Measurements from ENCODE around the gene ZBED2. TPM values are rescaled to one million over a fixed set of nuclear protein-coding genes. Genes with fewer than 3 reads are reported as not detected.
"Not testable (repeated sequence)": the region's sequence is repeated elsewhere in the genome, so short reads cannot be mapped to it uniquely, and the experiment has no call there.

ZBED2 gene
- total RNA-seq, 1 donor from 2014 or later: not detected

DNA sequence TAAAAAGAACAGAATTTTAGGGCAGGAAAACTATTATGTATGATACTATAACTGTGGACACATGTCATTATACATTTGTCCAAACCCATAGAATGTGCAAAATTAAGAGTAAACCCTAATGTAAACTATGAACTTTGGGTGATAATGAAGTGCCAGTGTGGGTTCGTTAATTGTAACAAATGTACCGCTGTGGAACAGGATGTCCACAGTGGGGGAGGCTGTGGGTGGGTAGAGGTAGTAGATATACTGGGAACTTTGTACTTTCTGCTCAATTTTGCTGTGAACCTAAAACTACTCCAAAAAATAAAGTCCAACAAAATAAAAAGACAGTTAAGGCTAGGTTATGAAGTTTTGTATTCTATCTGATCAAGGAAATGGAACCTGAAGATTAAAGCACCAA lies 28.3 kb downstream of the ZBED2 start:
- TF ChIP-seq, protein P1, sequence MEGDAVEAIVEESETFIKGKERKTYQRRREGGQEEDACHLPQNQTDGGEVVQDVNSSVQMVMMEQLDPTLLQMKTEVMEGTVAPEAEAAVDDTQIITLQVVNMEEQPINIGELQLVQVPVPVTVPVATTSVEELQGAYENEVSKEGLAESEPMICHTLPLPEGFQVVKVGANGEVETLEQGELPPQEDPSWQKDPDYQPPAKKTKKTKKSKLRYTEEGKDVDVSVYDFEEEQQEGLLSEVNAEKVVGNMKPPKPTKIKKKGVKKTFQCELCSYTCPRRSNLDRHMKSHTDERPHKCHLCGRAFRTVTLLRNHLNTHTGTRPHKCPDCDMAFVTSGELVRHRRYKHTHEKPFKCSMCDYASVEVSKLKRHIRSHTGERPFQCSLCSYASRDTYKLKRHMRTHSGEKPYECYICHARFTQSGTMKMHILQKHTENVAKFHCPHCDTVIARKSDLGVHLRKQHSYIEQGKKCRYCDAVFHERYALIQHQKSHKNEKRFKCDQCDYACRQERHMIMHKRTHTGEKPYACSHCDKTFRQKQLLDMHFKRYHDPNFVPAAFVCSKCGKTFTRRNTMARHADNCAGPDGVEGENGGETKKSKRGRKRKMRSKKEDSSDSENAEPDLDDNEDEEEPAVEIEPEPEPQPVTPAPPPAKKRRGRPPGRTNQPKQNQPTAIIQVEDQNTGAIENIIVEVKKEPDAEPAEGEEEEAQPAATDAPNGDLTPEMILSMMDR (IDR thresholded peaks at IDR 0.05; ENCODE audit: unreplicated experiment): no peak
- Mint-ChIP-seq H3K9me3 (ENCODE audit: unreplicated experiment) (no peaks in the 10 kb centered on the region), H3K27ac (ENCODE audit: unreplicated experiment) (no peak overlapping the region), H3K27me3 (ENCODE audit: unreplicated experiment) (no peaks in the 10 kb centered on the region), H3K36me3 (ENCODE audit: low read depth, unreplicated experiment) (no peaks in the 10 kb centered on the region), H3K4me1 (ENCODE audit: unreplicated experiment) (no peaks in the 10 kb centered on the region), H3K4me3 (ENCODE audit: unreplicated experiment) (no peak overlapping the region)
- no peak for DNase-seq (ENCODE audit: low spot score)

DNA sequence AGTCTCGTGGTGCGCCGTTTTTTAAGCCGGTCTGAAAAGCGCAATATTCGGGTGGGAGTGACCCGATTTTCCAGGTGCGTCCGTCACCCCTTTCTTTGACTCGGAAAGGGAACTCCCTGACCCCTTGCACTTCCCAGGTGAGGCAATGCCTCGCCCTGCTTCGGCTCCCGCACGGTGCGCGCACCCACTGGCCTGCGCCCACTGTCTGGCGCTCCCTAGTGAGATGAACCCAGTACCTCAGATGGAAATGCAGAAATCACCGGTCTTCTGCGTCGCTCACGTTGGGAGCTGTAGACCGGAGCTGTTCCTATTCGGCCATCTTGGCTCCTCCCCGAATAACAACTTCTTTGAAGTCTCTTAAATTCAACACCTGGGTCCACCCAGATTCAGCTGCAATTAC lies 33.2 kb downstream of the ZBED2 start:
- not testable (repeated sequence) for H3K9me3 Mint-ChIP-seq (ENCODE audit: unreplicated experiment); H3K4me3 Mint-ChIP-seq (ENCODE audit: unreplicated experiment); H3K36me3 Mint-ChIP-seq (ENCODE audit: low read depth, unreplicated experiment); DNase-seq (ENCODE audit: low spot score); H3K4me1 Mint-ChIP-seq (ENCODE audit: unreplicated experiment); H3K27ac Mint-ChIP-seq (ENCODE audit: unreplicated experiment); H3K27me3 Mint-ChIP-seq (ENCODE audit: unreplicated experiment)

DNA sequence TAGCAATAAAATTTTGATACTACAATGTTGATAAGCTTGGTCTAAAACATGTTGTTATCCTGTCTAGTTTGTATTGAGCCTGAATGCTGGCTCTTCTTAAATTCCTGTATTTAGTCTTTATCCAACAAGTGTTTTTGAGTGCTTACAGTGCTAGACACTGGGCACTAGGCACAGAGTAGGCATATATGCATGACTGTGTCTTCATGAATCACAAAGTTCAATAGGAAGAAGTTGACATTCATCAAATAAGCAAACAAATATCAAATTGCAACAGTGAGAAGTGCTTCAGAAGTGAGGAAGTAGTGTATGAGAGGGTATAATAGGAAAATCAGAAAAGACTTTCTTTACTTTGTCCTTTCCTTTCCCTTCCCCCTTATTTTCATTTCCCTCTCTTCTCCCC lies 46.4 kb downstream of the ZBED2 start:
- H3K9me3 Mint-ChIP-seq (ENCODE audit: unreplicated experiment): no peaks in the 10 kb centered on the region
- H3K4me1 Mint-ChIP-seq (ENCODE audit: unreplicated experiment): peaks cover 4% of the 10 kb centered on the region
- no peak for DNase-seq (ENCODE audit: low spot score)
- H3K4me3 Mint-ChIP-seq (ENCODE audit: unreplicated experiment): no peak overlapping the region
- H3K36me3 Mint-ChIP-seq (ENCODE audit: low read depth, unreplicated experiment): no peaks in the 10 kb centered on the region
- no peaks in the 10 kb centered on the region for H3K27me3 Mint-ChIP-seq (ENCODE audit: unreplicated experiment)
- H3K27ac Mint-ChIP-seq (ENCODE audit: unreplicated experiment): no peak overlapping the region
- TF ChIP-seq, protein P1 (IDR thresholded peaks at IDR 0.05; ENCODE audit: unreplicated experiment): no peak

DNA sequence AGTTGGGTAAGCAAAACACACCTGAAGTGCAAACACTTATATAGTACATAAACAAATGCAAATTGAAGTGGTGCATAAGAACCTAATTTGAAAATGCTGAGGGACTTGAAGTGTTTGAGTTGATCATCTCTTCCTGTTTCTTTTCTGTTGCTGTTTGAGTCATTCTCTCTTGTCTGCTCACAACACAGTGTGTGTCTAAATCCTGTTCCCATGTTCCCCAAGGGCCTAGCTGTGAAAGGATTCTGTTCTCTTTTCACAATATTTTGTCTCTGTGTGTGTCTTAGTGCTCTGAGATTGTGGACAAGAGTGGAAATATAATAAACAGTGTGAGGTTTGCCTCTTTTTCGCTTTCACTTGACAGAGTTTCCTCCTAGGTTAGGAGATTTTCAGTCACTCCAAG lies 47.1 kb downstream of the ZBED2 start:
- DNase-seq (ENCODE audit: low spot score): no peak
- Mint-ChIP-seq H3K27me3 (ENCODE audit: unreplicated experiment) (no peaks in the 10 kb centered on the region), H3K36me3 (ENCODE audit: low read depth, unreplicated experiment) (no peaks in the 10 kb centered on the region), H3K27ac (ENCODE audit: unreplicated experiment) (no peak overlapping the region), H3K4me3 (ENCODE audit: unreplicated experiment) (no peak overlapping the region), H3K4me1 (ENCODE audit: unreplicated experiment) (peaks cover 4% of the 10 kb centered on the region), H3K9me3 (ENCODE audit: unreplicated experiment) (no peaks in the 10 kb centered on the region)
- TF ChIP-seq, protein P1 (IDR thresholded peaks at IDR 0.05; ENCODE audit: unreplicated experiment): no peak

DNA sequence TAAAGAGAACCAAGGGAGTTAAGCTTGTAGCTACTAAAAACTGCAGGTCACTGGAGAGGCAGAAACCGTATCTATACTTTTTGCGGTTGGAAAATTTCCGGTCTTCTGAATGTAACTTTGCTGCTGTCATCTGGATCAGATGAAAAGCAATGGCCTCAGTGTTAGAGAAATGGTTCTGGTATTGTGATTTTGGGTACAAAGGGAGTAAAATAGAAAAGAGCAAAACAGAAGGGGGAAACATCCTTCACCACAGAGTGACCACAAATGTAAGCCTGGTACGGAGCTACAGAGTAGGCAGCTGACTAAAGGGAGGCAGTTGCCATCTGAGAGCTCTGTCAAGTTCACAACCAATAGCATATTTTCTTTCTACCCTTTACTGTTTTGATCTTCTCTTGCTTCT lies 47.5 kb downstream of the ZBED2 start:
- Mint-ChIP-seq H3K9me3 (ENCODE audit: unreplicated experiment) (no peaks in the 10 kb centered on the region), H3K27me3 (ENCODE audit: unreplicated experiment) (no peaks in the 10 kb centered on the region), H3K27ac (ENCODE audit: unreplicated experiment) (no peak overlapping the region), H3K4me3 (ENCODE audit: unreplicated experiment) (no peak overlapping the region), H3K4me1 (ENCODE audit: unreplicated experiment) (peaks cover 4% of the 10 kb centered on the region), H3K36me3 (ENCODE audit: low read depth, unreplicated experiment) (no peaks in the 10 kb centered on the region)
- DNase-seq (ENCODE audit: low spot score): no peak
- TF ChIP-seq, protein P1 (IDR thresholded peaks at IDR 0.05; ENCODE audit: unreplicated experiment): no peak

DNA sequence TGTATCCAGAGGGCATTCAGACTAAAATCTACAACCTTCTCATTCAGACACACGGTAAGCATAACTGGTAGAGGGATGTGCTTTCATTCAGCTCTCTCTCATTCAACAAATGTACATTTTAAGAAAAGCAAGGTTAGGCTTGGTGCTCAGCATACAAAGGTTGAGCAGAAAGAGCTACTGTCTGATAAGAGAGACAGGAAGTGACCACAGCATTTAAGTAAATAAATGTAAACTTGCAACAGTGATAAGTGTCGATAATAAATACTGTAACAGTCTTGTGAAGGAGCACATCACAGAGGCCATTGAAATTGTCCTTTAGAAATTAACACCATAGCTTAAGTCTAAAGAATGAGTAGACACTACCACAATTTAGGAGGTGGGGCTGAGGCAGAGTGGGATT lies 49.8 kb downstream of the ZBED2 start:
- Mint-ChIP-seq H3K27me3 (ENCODE audit: unreplicated experiment) (no peaks in the 10 kb centered on the region), H3K27ac (ENCODE audit: unreplicated experiment) (no peak overlapping the region), H3K9me3 (ENCODE audit: unreplicated experiment) (no peaks in the 10 kb centered on the region), H3K36me3 (ENCODE audit: low read depth, unreplicated experiment) (no peaks in the 10 kb centered on the region), H3K4me3 (ENCODE audit: unreplicated experiment) (no peak overlapping the region), H3K4me1 (ENCODE audit: unreplicated experiment) (peaks cover 4% of the 10 kb centered on the region)
- TF ChIP-seq, protein P1 (IDR thresholded peaks at IDR 0.05; ENCODE audit: unreplicated experiment): no peak
- no peak for DNase-seq (ENCODE audit: low spot score)
